ENCODE measurements around the gene ATP6V0A1.
"Not testable (repeated sequence)": the region's sequence is repeated elsewhere in the genome, so short reads cannot be mapped to it uniquely, and the experiment has no call there.

Gene ATP6V0A1

GRCh38 chr17:42414704-42415409, 43.8 kb upstream of the ATP6V0A1 start:
- peak overlapping the region; percentile 45 to 80 for H3K27ac ChIP-seq
- no peak for TF ChIP-seq CTCF (IDR thresholded peaks at IDR 0.05)
- peak overlapping the region; percentile 53 for H3K4me3 ChIP-seq
- no peak for DNase-seq (ENCODE audit: low spot score)

GRCh38 chr17:42417981-42418380, 40.7 kb upstream of the ATP6V0A1 start:
- Histone ChIP-seq H3K4me3 (peak overlapping the region; percentile 41), H3K27ac (peak overlapping the region; percentile 63 to 91)
- not testable (repeated sequence) for DNase-seq (ENCODE audit: low spot score)

- TF ChIP-seq CTCF (IDR thresholded peaks at IDR 0.05), result no peak
- Histone ChIP-seq H3K4me3 (peak overlapping the region; percentile 86), H3K27ac (peak overlapping the region; percentile 91 to 99)
- DNase-seq (ENCODE audit: low spot score), result no peak
Observed at GRCh38 chr17:42421136-42421506, 37.6 kb upstream of the ATP6V0A1 start.

- Histone ChIP-seq H3K4me3 (peak overlapping the region; percentile 86), H3K27ac (peak overlapping the region; percentile 91 to 99)
- peak; percentile 83 for DNase-seq (ENCODE audit: low spot score)
- no peak for TF ChIP-seq CTCF (IDR thresholded peaks at IDR 0.05)
Observed at GRCh38 chr17:42421507-42422338, 37.0 kb upstream of the ATP6V0A1 start.

- TF ChIP-seq CTCF (IDR thresholded peaks at IDR 0.05), result no peak
- DNase-seq (ENCODE audit: low spot score), result no peak
- Histone ChIP-seq H3K27ac (peak overlapping the region; percentile 91 to 99), H3K4me3 (peak overlapping the region; percentile 86)
Observed at GRCh38 chr17:42422412-42422957, 36.2 kb upstream of the ATP6V0A1 start.

GRCh38 chr17:42422958-42423712, 35.5 kb upstream of the ATP6V0A1 start, which contains the start of gene CAVIN1:
Gene CAVIN1 (minus strand): TSS chr17:42423256. CDS start chr17:42423097, 159 bp downstream.
- no peak for TF ChIP-seq CTCF (IDR thresholded peaks at IDR 0.05)
- H3K4me3 ChIP-seq, result peak within 1 kb of the TSS; percentile 86
- peak within 1 kb of the TSS; percentile 91 to 99 for H3K27ac ChIP-seq
- peak; percentile 100 for DNase-seq (ENCODE audit: low spot score)

- no peak for TF ChIP-seq CTCF (IDR thresholded peaks at IDR 0.05)
- DNase-seq (ENCODE audit: low spot score), result no peak
- Histone ChIP-seq H3K4me3 (peak overlapping the region; percentile 86), H3K27ac (peak overlapping the region; percentile 91 to 99)
Observed at GRCh38 chr17:42423766-42424165, 34.9 kb upstream of the ATP6V0A1 start.
